Endothelial cell (in vitro differentiated cells): ENCODE results near the gene LTA4H. TPM values are rescaled to one million over a fixed set of nuclear protein-coding genes. Genes with fewer than 3 reads are reported as not detected.

Experiments
- DNase-seq: peaks from one replicate; pipeline ENCODE4 v3.0.0; 2021; ENCODE audit warnings: low spot score
- H3K27ac Mint-ChIP-seq: one replicate; pipeline ENCODE4 v1.8.0; 2021; ENCODE audit warnings: mixed read lengths, inconsistent platforms; ENCODE audit not compliant: unreplicated experiment
- H3K27me3 Mint-ChIP-seq: one replicate; pipeline ENCODE4 v1.8.0; 2021; ENCODE audit warnings: mild to moderate bottlenecking, moderate library complexity, mixed read lengths, inconsistent platforms; ENCODE audit not compliant: unreplicated experiment
- H3K36me3 Mint-ChIP-seq: one replicate; pipeline ENCODE4 v1.8.0; 2021; ENCODE audit warnings: mild to moderate bottlenecking, low read depth, mixed read lengths, inconsistent platforms; ENCODE audit not compliant: unreplicated experiment
- H3K4me1 Mint-ChIP-seq: one replicate; pipeline ENCODE4 v1.8.0; 2021; ENCODE audit warnings: mild to moderate bottlenecking, mixed read lengths, inconsistent platforms; ENCODE audit not compliant: unreplicated experiment
- H3K4me3 Mint-ChIP-seq: one replicate; pipeline ENCODE4 v1.8.0; 2021; ENCODE audit warnings: mild to moderate bottlenecking, mixed read lengths, inconsistent platforms; ENCODE audit not compliant: unreplicated experiment
- H3K9me3 Mint-ChIP-seq: one replicate; pipeline ENCODE4 v1.8.0; 2021; ENCODE audit warnings: mixed read lengths, inconsistent platforms; ENCODE audit not compliant: unreplicated experiment
- total RNA-seq: library from RNA; stranded (reverse); fragmentation: NEBNext Ultra II Directional; extraction: Animal tissue kit (Norgen Biotek cat#: 25700); gene quantifications from one replicate; pipeline ENCODE4 v1.2.1, GENCODE V29; 2021; ENCODE audit not compliant: unreplicated experiment
- TF ChIP-seq, protein P1 (sequence below): fragments of 200-600 bp; sonication (generic); IDR thresholded peaks from one replicate; pipeline ENCODE4 v1.5.0; 2021; ENCODE audit warnings: antibody characterized with exemption; ENCODE audit not compliant: unreplicated experiment

Gene LTA4H
- total RNA-seq, 1 donor from 2014 or later: 86.5 TPM

DNA sequence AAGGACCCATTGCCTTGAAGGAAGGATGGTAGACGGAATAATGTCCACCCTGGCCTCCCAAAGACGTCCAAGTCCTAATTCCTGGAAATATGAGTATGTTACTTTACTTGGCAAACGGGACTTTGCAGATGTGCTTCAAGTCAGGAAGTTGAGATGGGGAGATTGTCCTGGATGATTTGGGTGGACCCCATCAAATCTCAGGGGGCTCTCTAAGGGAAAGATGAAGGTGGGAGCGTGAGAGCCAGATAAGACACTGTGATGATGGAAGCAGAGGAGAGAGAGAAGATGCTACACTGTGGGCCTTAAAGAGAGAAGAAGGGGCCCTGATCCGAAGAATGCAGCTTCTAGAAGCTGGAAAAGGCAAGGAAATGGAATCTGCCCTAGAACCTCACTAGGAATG lies 29.6 kb upstream of the LTA4H start:
- peaks cover 10% of the 10 kb centered on the region for H3K27me3 Mint-ChIP-seq
- no peak overlapping the region for H3K4me3 Mint-ChIP-seq
- no peaks in the 10 kb centered on the region for H3K9me3 Mint-ChIP-seq
- peaks cover 42% of the 10 kb centered on the region for H3K4me1 Mint-ChIP-seq
- TF ChIP-seq, protein P1, sequence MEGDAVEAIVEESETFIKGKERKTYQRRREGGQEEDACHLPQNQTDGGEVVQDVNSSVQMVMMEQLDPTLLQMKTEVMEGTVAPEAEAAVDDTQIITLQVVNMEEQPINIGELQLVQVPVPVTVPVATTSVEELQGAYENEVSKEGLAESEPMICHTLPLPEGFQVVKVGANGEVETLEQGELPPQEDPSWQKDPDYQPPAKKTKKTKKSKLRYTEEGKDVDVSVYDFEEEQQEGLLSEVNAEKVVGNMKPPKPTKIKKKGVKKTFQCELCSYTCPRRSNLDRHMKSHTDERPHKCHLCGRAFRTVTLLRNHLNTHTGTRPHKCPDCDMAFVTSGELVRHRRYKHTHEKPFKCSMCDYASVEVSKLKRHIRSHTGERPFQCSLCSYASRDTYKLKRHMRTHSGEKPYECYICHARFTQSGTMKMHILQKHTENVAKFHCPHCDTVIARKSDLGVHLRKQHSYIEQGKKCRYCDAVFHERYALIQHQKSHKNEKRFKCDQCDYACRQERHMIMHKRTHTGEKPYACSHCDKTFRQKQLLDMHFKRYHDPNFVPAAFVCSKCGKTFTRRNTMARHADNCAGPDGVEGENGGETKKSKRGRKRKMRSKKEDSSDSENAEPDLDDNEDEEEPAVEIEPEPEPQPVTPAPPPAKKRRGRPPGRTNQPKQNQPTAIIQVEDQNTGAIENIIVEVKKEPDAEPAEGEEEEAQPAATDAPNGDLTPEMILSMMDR: no peak
- H3K36me3 Mint-ChIP-seq: no peaks in the 10 kb centered on the region
- H3K27ac Mint-ChIP-seq: no peak overlapping the region
- DNase-seq: no peak

DNA sequence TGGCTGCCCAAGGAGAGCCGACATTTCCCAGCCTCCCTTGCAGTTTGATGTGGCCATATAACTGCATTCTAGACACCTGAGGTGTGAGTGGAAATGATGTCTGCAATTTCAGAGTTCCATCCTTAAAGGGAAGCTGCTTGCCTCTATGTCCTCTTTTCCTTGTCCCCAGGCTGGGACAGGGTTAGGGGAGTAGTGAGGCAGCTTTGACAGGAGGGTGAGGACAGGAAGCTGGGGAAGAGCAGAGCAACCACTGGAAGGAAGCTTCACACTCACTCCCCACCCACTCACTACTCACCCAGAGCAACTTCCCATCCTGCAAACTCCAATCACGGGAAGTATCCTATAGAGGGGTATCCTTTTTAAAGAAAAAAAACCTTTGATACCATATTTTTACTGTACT lies 28.9 kb upstream of the LTA4H start:
- DNase-seq: peak; percentile 14
- peaks cover 10% of the 10 kb centered on the region for H3K27me3 Mint-ChIP-seq
- peaks cover 42% of the 10 kb centered on the region for H3K4me1 Mint-ChIP-seq
- no peak overlapping the region for H3K4me3 Mint-ChIP-seq
- H3K27ac Mint-ChIP-seq: peak overlapping the region; percentile 73
- no peaks in the 10 kb centered on the region for H3K36me3 Mint-ChIP-seq
- no peaks in the 10 kb centered on the region for H3K9me3 Mint-ChIP-seq
- TF ChIP-seq, protein P1: no peak

DNA sequence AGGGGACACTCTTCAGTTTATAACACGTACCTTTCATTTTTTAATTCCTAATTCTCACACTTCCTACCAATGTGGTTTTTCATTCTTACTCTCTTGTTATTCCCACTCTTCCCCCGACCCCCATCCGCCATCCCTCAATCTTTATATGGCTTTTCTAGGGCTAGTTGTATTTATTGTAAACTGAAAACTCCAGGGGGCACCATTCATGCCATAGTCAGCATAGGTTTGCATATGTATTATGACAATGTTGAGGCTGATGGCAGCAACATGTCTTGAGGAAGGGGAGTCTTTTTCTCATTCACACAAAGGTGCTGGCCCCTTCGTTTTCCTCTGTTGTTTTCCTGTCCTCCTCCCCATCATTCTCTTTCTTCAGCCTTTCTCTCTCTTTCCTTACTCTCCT lies 27.7 kb upstream of the LTA4H start:
- H3K27me3 Mint-ChIP-seq: peaks cover 10% of the 10 kb centered on the region
- no peaks in the 10 kb centered on the region for H3K36me3 Mint-ChIP-seq
- peaks cover 42% of the 10 kb centered on the region for H3K4me1 Mint-ChIP-seq

DNA sequence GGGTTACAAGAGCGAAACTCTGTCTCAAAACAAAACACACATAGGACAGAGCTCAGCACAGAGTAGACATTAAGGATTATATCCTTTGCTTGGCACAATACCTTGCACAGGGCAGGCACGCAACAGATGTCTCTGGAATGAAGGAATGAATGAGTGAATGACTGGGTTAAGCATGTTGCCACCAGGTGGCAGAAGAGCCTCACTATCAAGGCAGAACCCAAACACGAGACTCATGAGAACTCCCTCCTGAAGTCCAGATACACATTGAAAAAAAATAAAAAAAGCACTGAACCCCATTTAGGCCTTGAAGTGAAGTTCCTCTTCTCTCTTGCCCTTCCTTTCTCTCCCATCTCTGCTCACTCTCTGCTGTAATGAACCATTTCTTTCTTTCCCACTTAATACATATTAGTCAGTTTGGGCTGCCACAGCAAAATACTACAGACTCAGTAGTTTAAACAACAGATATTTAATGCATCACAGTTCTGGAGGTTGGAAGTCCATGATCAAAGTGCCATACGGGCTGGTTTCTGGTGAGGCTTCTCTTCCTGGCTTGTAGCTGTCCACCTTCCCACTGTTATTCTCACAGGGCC lies 26.6 kb upstream of the LTA4H start:
- Mint-ChIP-seq H3K27ac (peak overlapping the region; percentile 10), H3K9me3 (no peaks in the 10 kb centered on the region), H3K27me3 (peaks cover 10% of the 10 kb centered on the region), H3K36me3 (no peaks in the 10 kb centered on the region), H3K4me1 (peaks cover 42% of the 10 kb centered on the region), H3K4me3 (no peak overlapping the region)
- peak; percentile 78 for DNase-seq
- TF ChIP-seq, protein P1: peak; percentile 80

More for the DNA sequence above, 27.7 kb upstream of the LTA4H start:
- Mint-ChIP-seq H3K4me3 (peak overlapping the region; percentile 72), H3K9me3 (no peaks in the 10 kb centered on the region), H3K27ac (peak overlapping the region; percentile 88)
- DNase-seq: no peak
- TF ChIP-seq, protein P1: no peak

DNA sequence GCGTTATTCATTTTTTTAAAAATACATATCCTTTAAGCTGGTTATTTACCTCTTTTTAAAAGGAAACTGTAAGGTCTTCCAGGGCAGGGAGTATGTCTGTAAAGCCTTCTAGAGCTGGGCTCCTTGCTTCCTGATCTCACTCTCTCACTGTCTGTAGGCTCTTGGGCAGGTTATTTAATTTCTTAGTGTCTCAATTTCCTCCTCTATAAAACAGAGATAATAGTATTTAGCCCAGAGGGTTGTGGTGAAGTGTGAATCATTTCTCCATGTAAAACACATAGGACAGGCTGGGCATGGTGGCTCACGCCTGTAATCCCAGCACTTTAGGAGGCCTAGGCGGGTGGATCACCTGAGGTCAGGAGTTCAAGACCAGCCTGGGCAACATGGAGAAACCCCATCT lies 25.9 kb upstream of the LTA4H start:
- Mint-ChIP-seq H3K27ac (no peak overlapping the region), H3K27me3 (peaks cover 10% of the 10 kb centered on the region), H3K4me3 (no peak overlapping the region), H3K4me1 (peaks cover 42% of the 10 kb centered on the region), H3K36me3 (no peaks in the 10 kb centered on the region), H3K9me3 (no peaks in the 10 kb centered on the region)
- no peak for DNase-seq
- TF ChIP-seq, protein P1: no peak
